Activated CD4-positive, alpha-beta memory T cell treated with anti-CD3 and anti-CD28 coated beads for 36 hours (primary cell): ENCODE results near the gene MICALL1. TPM values are rescaled to one million over a fixed set of nuclear protein-coding genes. Genes with fewer than 3 reads are reported as not detected.
A peak's percentile ranks its signal among the peaks of the same experiment; 100 is the strongest.

Experiments
- CTCF ChIA-PET: fragments of 350-600 bp; sonication (Branson Sonifier 250); formaldehyde crosslinking; loops from one replicate; lab custom pipeline; 2021; ENCODE audit warnings: antibody characterized with exemption, inconsistent platforms; lab: Charles Lee
- POLR2A ChIA-PET: fragments of 350-600 bp; sonication (Branson Sonifier 250); formaldehyde crosslinking; loops from one replicate; lab custom pipeline; 2021; ENCODE audit warnings: antibody characterized with exemption; lab: Charles Lee
- DNase-seq: peaks from one replicate; pipeline ENCODE4 v3.0.0-alpha.2; 2020
- H3K27ac Mint-ChIP-seq: one replicate; pipeline ENCODE4 v1.8.0; 2021; ENCODE audit warnings: mixed read lengths
- H3K27me3 Mint-ChIP-seq: one replicate; pipeline ENCODE4 v1.8.0; 2021; ENCODE audit warnings: mixed read lengths
- H3K36me3 Mint-ChIP-seq: one replicate; pipeline ENCODE4 v1.8.0; 2021; ENCODE audit warnings: mixed read lengths
- H3K4me1 Mint-ChIP-seq: one replicate; pipeline ENCODE4 v1.8.0; 2021; ENCODE audit warnings: low read depth, mixed read lengths
- H3K4me3 Mint-ChIP-seq: one replicate; pipeline ENCODE4 v1.8.0; 2021; ENCODE audit warnings: mild to moderate bottlenecking, mixed read lengths
- H3K9me3 Mint-ChIP-seq: one replicate; pipeline ENCODE4 v1.8.0; 2021; ENCODE audit warnings: mixed read lengths
- intact Hi-C: fragments of 100-400 bp; cut with micrococcal nuclease; formaldehyde crosslinking; loops from one replicate; pipeline ENCODE4 v1.15.1; 2023
- total RNA-seq, 2 experiments: library from RNA; stranded (reverse); gene quantifications; one replicate each; pipeline ENCODE4 v1.2.3, GENCODE V29; 2021

MICALL1 gene, protein sequence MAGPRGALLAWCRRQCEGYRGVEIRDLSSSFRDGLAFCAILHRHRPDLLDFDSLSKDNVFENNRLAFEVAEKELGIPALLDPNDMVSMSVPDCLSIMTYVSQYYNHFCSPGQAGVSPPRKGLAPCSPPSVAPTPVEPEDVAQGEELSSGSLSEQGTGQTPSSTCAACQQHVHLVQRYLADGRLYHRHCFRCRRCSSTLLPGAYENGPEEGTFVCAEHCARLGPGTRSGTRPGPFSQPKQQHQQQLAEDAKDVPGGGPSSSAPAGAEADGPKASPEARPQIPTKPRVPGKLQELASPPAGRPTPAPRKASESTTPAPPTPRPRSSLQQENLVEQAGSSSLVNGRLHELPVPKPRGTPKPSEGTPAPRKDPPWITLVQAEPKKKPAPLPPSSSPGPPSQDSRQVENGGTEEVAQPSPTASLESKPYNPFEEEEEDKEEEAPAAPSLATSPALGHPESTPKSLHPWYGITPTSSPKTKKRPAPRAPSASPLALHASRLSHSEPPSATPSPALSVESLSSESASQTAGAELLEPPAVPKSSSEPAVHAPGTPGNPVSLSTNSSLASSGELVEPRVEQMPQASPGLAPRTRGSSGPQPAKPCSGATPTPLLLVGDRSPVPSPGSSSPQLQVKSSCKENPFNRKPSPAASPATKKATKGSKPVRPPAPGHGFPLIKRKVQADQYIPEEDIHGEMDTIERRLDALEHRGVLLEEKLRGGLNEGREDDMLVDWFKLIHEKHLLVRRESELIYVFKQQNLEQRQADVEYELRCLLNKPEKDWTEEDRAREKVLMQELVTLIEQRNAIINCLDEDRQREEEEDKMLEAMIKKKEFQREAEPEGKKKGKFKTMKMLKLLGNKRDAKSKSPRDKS
- 10 to 100 TPM; 18.4 to 19.1 TPM for total RNA-seq

- intact Hi-C loops, result no loop called here
These were observed at the start of gene MICALL1 for GRCh38 chr22:37905534-37906363. Gene MICALL1, plus strand, starts transcription at chr22:37906297. Its CDS starts 126 bp downstream, at chr22:37906423.

DNA sequence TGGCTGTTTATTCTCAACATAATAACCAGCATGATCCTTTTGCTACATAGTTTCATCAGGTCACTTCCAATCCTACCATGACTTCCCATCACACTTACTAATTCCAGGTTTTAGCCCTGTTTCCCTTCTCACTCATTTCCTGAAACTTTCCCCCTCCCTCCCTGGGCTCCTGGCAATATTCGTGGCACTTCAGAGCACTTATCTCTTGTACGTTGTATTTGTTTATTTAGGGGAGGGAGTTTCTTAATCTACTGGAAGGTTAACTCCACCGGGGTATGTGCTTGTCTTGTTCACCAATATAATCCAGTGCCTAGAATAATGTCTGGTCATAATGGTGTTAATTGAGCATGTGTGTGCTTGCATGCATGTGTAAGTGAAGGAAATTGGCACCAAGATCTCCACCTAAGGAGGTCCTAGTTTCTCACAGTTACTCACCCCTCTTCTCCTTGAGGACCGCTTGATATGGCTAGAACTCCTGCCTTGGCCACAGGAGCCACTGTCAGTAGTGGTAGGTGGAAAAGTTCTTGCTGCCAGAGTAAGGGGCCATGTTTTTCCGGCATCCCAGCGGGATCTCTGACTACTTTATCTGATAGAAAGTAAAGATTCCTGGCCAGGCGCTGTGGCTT, 45.2 kb upstream of the MICALL1 start:
- CTCF ChIA-PET, result interaction anchor here (0.6 to 5.1 kb wide), 3 partner anchors 7 to 217 kb away, joined by 3 to 124 read pairs (median 45); no protein-coding TSS in a partner anchor
- H3K36me3 Mint-ChIP-seq, result peaks cover 57% of the 10 kb centered on the region
- no peaks in the 10 kb centered on the region for H3K9me3 Mint-ChIP-seq
- no peak overlapping the region for H3K27ac Mint-ChIP-seq
- intact Hi-C loops, result no loop called here
- H3K4me1 Mint-ChIP-seq, result peaks cover 12% of the 10 kb centered on the region
- POLR2A ChIA-PET, result interaction anchor here (1.0 kb wide), 1 partner anchor 11 kb away, joined by 4 read pairs; no protein-coding TSS in a partner anchor
- H3K4me3 Mint-ChIP-seq, result no peak overlapping the region
- no peak for DNase-seq
- no peaks in the 10 kb centered on the region for H3K27me3 Mint-ChIP-seq

More at GRCh38 chr22:37905534-37906363, at the start of gene MICALL1:
- H3K4me3 Mint-ChIP-seq, result peak within 1 kb of the TSS; percentile 75
- H3K27ac Mint-ChIP-seq, result peak within 1 kb of the TSS; percentile 78
- H3K4me1 Mint-ChIP-seq, result peaks cover 25% of the 10 kb centered on the region
- DNase-seq, result peak; percentile 73
- CTCF ChIA-PET, result interaction anchor here (0.6 to 2.2 kb wide), 11 partner anchors 9 to 122 kb away, joined by 3 to 14 read pairs (median 4); no protein-coding TSS in a partner anchor
- H3K27me3 Mint-ChIP-seq, result no peaks in the 10 kb centered on the region
- no peaks in the 10 kb centered on the region for H3K9me3 Mint-ChIP-seq
- H3K36me3 Mint-ChIP-seq, result no peaks in the 10 kb centered on the region
- POLR2A ChIA-PET, result interaction anchor here (0.6 to 1.8 kb wide), 7 partner anchors 9 to 98 kb away, joined by 3 to 10 read pairs (median 3); partner anchors contain the start of genes C22orf23, GCAT and POLR2F

GRCh38 chr22:37862570-37863325, 43.3 kb upstream of the MICALL1 start:
- Mint-ChIP-seq H3K36me3 (peaks cover 55% of the 10 kb centered on the region), H3K4me1 (peaks cover 12% of the 10 kb centered on the region), H3K9me3 (no peaks in the 10 kb centered on the region), H3K27ac (no peak overlapping the region), H3K27me3 (no peaks in the 10 kb centered on the region), H3K4me3 (no peak overlapping the region)
- POLR2A ChIA-PET, result interaction anchor here (0.6 to 1.4 kb wide), 3 partner anchors 9 to 45 kb away, joined by 3 to 5 read pairs (median 5); partner anchors contain the start of gene GALR3
- CTCF ChIA-PET, result interaction anchor here (0.6 to 5.1 kb wide), 37 partner anchors 9 to 818 kb away, joined by 3 to 124 read pairs (median 6); partner anchors contain the start of genes ANKRD54, C22orf23, GALR3 and GCAT
- no peak for DNase-seq
- intact Hi-C loops, result loop anchor here (1.0 to 2.0 kb wide), 2 partner anchors 14 to 45 kb away; partner anchors contain the start of gene EIF3L

DNA sequence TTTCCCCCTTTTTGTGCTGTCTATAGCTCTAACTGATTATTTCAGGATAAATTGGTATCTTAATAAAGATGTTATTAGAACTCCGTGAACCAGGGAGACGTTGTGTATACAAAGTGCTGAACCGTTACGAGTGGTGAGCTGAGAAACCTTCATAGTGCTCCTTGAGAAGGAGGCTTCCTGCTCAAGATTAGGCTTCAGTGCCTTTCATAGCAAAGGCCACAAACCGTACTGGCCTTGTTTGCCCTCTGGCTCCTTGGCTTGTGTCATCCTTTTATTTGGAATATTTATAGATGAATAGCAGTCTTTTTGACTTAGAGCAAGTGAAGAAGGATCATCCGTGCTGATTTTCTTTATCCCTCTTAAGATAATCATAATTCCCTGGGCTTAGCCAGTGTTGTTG, 40.6 kb upstream of the MICALL1 start:
- ChIA-PET CTCF (interaction anchor here (1.1 to 5.1 kb wide), 3 partner anchors 48 to 69 kb away, joined by 4 to 124 read pairs (median 4); no protein-coding TSS in a partner anchor), POLR2A (no interaction called here)
- Mint-ChIP-seq H3K27ac (no peak overlapping the region), H3K36me3 (peaks cover 62% of the 10 kb centered on the region), H3K27me3 (no peaks in the 10 kb centered on the region), H3K9me3 (no peaks in the 10 kb centered on the region), H3K4me1 (peaks cover 12% of the 10 kb centered on the region), H3K4me3 (no peak overlapping the region)
- DNase-seq, result no peak
- intact Hi-C loops, result no loop called here

DNA sequence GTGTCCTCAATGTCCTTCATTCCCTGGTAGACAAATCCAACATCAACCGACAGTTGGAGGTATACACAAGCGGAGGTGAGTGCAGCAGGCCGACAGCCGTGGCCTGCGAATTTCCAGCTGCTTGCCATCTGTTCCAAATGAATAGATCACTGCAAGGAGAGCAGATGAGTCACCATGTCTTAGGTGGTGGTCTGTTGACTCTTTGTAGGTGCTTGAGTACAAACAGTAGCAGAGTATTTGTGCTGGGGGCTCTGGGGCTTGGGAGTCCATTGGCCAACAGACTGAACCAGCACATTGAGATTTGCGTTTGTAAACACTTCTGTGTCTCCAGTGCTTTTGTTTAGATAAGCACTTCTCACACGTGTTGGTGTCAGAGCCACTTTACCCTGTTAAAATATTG, 35.8 kb upstream of the MICALL1 start:
- no peak overlapping the region for H3K4me3 Mint-ChIP-seq
- H3K27ac Mint-ChIP-seq, result no peak overlapping the region
- peaks cover 45% of the 10 kb centered on the region for H3K36me3 Mint-ChIP-seq
- CTCF ChIA-PET, result interaction anchor here (1.8 kb wide), 1 partner anchor 53 kb away, joined by 5 read pairs; no protein-coding TSS in a partner anchor
- intact Hi-C loops, result no loop called here
- H3K27me3 Mint-ChIP-seq, result no peaks in the 10 kb centered on the region
- POLR2A ChIA-PET, result interaction anchor here (0.5 to 0.6 kb wide), 2 partner anchors 22 to 84 kb away, joined by 3 to 4 read pairs; no protein-coding TSS in a partner anchor
- no peaks in the 10 kb centered on the region for H3K9me3 Mint-ChIP-seq
- no peak for DNase-seq
- no peaks in the 10 kb centered on the region for H3K4me1 Mint-ChIP-seq

- ChIA-PET CTCF (interaction anchor here (1.0 to 4.3 kb wide), 2 partner anchors 17 to 63 kb away, joined by 4 to 21 read pairs; no protein-coding TSS in a partner anchor), POLR2A (no interaction called here)
- H3K4me3 Mint-ChIP-seq, result no peak overlapping the region
- H3K36me3 Mint-ChIP-seq, result peaks cover 46% of the 10 kb centered on the region
- no peaks in the 10 kb centered on the region for H3K27me3 Mint-ChIP-seq
- H3K27ac Mint-ChIP-seq, result no peak overlapping the region
- intact Hi-C loops, result no loop called here
- DNase-seq, result no peak
- no peaks in the 10 kb centered on the region for H3K9me3 Mint-ChIP-seq
- H3K4me1 Mint-ChIP-seq, result peaks cover 3% of the 10 kb centered on the region
These were observed 25.2 kb upstream of the MICALL1 start for GRCh38 chr22:37880668-37881440.

DNA sequence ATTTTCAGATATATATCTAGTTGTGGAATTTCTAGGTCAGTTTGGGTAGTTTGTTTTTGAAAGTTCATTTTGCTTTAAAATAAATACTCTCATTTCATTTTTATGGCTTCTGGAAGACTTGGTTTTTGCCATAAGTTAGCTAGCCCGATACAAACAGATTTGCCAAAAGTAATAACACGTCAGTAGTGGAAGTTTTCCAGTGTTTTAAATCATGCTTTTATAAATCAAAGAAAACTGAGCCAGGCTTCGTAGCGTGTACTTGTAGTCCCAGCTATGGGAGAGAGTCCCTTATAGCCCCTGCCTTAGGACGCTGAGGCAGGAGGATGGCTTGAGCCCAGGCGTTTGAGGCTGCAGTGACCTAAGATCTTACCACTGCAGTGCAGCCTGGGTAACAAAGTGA, 21.7 kb upstream of the MICALL1 start:
- intact Hi-C loops, result no loop called here
- peaks cover 3% of the 10 kb centered on the region for H3K4me1 Mint-ChIP-seq
- H3K9me3 Mint-ChIP-seq, result no peaks in the 10 kb centered on the region
- no peak overlapping the region for H3K27ac Mint-ChIP-seq
- H3K4me3 Mint-ChIP-seq, result no peak overlapping the region
- no peaks in the 10 kb centered on the region for H3K27me3 Mint-ChIP-seq
- CTCF ChIA-PET, result interaction anchor here (1.0 to 2.9 kb wide), 2 partner anchors 9 to 21 kb away, joined by 4 to 10 read pairs; no protein-coding TSS in a partner anchor
- no peak for DNase-seq
- peaks cover 45% of the 10 kb centered on the region for H3K36me3 Mint-ChIP-seq
- POLR2A ChIA-PET, result no interaction called here

DNA sequence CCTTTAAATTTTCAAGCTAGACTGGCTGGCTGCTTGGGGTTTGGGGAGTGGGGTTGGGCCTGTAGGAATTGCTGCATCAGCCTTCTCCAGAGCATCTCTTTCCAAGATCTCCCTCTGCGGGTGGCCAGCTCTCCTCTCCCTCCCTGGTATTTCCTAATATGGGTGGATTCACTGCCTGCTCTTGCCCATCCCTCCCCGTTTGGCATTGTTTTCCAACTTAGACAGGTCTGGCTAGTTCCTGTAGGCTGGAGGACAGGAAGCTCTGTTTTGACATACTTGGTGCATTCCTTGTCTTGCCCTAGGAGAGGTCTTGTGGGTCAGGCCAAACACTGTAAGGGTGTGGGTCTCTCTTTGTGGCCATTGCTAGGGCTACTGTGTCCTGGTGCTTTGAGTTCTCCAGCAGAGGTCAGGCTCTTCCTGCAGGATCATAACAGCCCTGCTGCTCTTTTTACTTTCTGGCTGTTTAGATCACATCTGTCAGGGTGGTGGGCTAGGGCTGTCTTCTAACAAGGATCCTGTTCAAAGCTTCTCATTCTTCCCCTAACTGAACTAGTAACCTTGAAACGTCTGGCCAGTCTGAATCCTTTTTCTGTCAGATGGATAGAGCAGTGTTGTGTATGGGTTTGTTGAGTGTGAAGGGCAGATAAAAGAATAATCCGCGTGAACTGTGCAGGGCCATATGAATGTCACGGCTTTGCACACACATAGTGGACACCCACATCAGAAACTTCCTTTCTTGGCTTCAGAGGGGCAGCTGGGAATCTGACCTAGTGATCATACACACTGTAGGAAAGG, 18.3 kb upstream of the MICALL1 start:
- POLR2A ChIA-PET, result no interaction called here
- DNase-seq, result no peak
- no peak overlapping the region for H3K27ac Mint-ChIP-seq
- no peak overlapping the region for H3K4me3 Mint-ChIP-seq
- peaks cover 3% of the 10 kb centered on the region for H3K4me1 Mint-ChIP-seq
- no peaks in the 10 kb centered on the region for H3K27me3 Mint-ChIP-seq
- intact Hi-C loops, result loop anchor here (2.0 kb wide), 1 partner anchor 47 kb away; no protein-coding TSS in a partner anchor
- CTCF ChIA-PET, result interaction anchor here (2.9 kb wide), 1 partner anchor 24 kb away, joined by 10 read pairs; no protein-coding TSS in a partner anchor
- peaks cover 41% of the 10 kb centered on the region for H3K36me3 Mint-ChIP-seq
- H3K9me3 Mint-ChIP-seq, result no peaks in the 10 kb centered on the region

DNA sequence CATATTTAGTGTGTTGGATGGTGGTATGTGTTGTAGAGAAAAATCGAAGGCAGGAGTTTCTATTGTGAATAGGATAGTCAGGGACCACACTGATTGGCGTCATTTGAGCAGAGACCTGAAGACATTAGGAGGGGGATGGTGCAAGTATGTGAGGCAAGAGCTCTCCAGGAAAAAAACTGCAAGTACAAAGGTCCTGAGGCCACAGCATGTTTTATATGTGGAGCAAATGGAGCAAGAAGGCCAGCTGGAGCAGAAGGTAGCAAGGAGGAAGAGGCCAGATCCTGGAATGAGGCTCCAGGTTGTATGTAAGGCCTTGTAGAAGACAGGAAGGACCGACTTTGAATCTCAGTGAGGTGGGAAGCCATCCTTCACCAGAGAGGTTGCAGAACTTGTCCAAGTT, 14.2 kb upstream of the MICALL1 start:
- no peaks in the 10 kb centered on the region for H3K27me3 Mint-ChIP-seq
- peaks cover 26% of the 10 kb centered on the region for H3K36me3 Mint-ChIP-seq
- no peak overlapping the region for H3K4me3 Mint-ChIP-seq
- peaks cover 20% of the 10 kb centered on the region for H3K4me1 Mint-ChIP-seq
- DNase-seq, result no peak
- no peaks in the 10 kb centered on the region for H3K9me3 Mint-ChIP-seq
- intact Hi-C loops, result no loop called here
- POLR2A ChIA-PET, result interaction anchor here (1.7 kb wide), 1 partner anchor 14 kb away, joined by 6 read pairs; no protein-coding TSS in a partner anchor
- H3K27ac Mint-ChIP-seq, result no peak overlapping the region
- CTCF ChIA-PET, result no interaction called here
